GM12878 (cell line): ENCODE data around the gene ESYT3. TPM values are rescaled to one million over a fixed set of nuclear protein-coding genes. Genes with fewer than 3 reads are reported as not detected.

ENCODE experiments used
- ATAC-seq: fragments of 200-7000 bp; cut with Tn5 transposase; 3 replicates; pipeline ENCODE4 v1.9.1; 2020; ENCODE audit warnings: mild to moderate bottlenecking, moderate library complexity
- BruUV-seq: library from RNA; stranded (reverse); fragments of 400-500 nt; replicated peaks from 2 replicates; lab custom pipeline; 2021; lab: Mats Ljungman, UMichigan
- CTCF ChIA-PET: fragments of 300-600 bp; sonication (Branson Sonifier 250); formaldehyde crosslinking; extraction: SDS; loops from one replicate; lab custom pipeline; 2021; ENCODE audit warnings: inconsistent platforms; lab: Yijun Ruan, JAX
- POLR2A ChIA-PET: fragments of 350-600 bp; formaldehyde crosslinking; extraction: SDS; loops from one replicate; lab custom pipeline; 2021; ENCODE audit warnings: inconsistent platforms; lab: Charles Lee
- RAD21 ChIA-PET: fragments of 300-600 bp; sonication (Branson Sonifier 250); formaldehyde crosslinking; loops from one replicate; lab custom pipeline; 2023; ENCODE audit warnings: antibody characterized with exemption; ENCODE audit not compliant: unreplicated experiment; lab: Charles Lee
- SMC1A ChIA-PET: fragments of 300-600 bp; sonication (Branson Sonifier 250); formaldehyde crosslinking; loops from one replicate; lab custom pipeline; 2023; ENCODE audit not compliant: unreplicated experiment, uncharacterized antibody; lab: Charles Lee
- DNase-seq: peaks from one replicate; pipeline ENCODE4 v3.0.0-alpha.2; 2011; ENCODE audit warnings: low read depth, low spot score
- FAIRE-seq: peaks from 3 replicates; lab custom pipeline; 2011; peaks lifted over from hg19 to GRCh38; lab: Jason Lieb, UNC
- H2AFZ ChIP-seq: 2 replicates; pipeline ENCODE4 v1.6.0; 2011; ENCODE audit warnings: low read depth, low read length, control low read depth; ENCODE audit not compliant: control insufficient read depth
- H3K27ac ChIP-seq: 2 replicates; pipeline ENCODE4 v1.5.1; 2011; ENCODE audit warnings: control low read depth; ENCODE audit not compliant: control insufficient read depth, insufficient read depth
- H3K27me3 ChIP-seq, 2 experiments: replicated peaks in 1 of 2; 2 replicates each; pipeline versions ENCODE4 v1.6.0 to v1.6.1; 2011; ENCODE audit warnings: low read length in 1 of 2; ENCODE audit not compliant: control insufficient read depth in 2 of 2, insufficient read depth in 2 of 2
- H3K36me3 ChIP-seq, 2 experiments: 2 replicates each; pipeline ENCODE4 v1.5.1; 2011; ENCODE audit warnings: low read length in 1 of 2; ENCODE audit not compliant: control insufficient read depth in 2 of 2, insufficient read depth in 2 of 2
- H3K4me1 ChIP-seq: 2 replicates; pipeline ENCODE4 v1.6.1; 2011; ENCODE audit warnings: mild to moderate bottlenecking, low read length, moderate library complexity, mixed read lengths; ENCODE audit not compliant: control insufficient read depth, insufficient read depth
- H3K4me2 ChIP-seq: 2 replicates; pipeline ENCODE4 v1.6.0; 2011; ENCODE audit warnings: control low read depth; ENCODE audit not compliant: control insufficient read depth, insufficient read depth
- H3K4me3 ChIP-seq: fragments of 200-600 bp; sonication (generic); 2 replicates; pipeline ENCODE4 v1.5.1; 2016
- H3K79me2 ChIP-seq: 2 replicates; pipeline ENCODE4 v1.6.0; 2011; ENCODE audit warnings: low read length; ENCODE audit not compliant: control insufficient read depth, insufficient read depth
- H3K9ac ChIP-seq: 2 replicates; pipeline ENCODE4 v1.8.0; 2011; ENCODE audit warnings: low read length, control low read depth, mixed read lengths; ENCODE audit not compliant: control insufficient read depth, insufficient read depth
- H3K9me3 ChIP-seq: replicated peaks from 3 replicates; pipeline ENCODE4 v1.5.1; 2011; ENCODE audit warnings: mild to moderate bottlenecking, low read length; ENCODE audit not compliant: control insufficient read depth, insufficient read depth
- H4K20me1 ChIP-seq: 2 replicates; pipeline ENCODE4 v1.6.0; 2011; ENCODE audit not compliant: control insufficient read depth, insufficient read depth
- BRCA1 ChIP-seq: IDR thresholded peaks from 2 replicates; pipeline ENCODE4 v1.6.1; 2011; ENCODE audit warnings: low read depth, low read length, improper control_type of control experiment
- CBX5 ChIP-seq: sonication (generic); IDR thresholded peaks from 2 replicates; pipeline ENCODE4 v1.6.1; 2016; ENCODE audit warnings: low read depth, moderate library complexity, mild to moderate bottlenecking, inconsistent platforms
- CHD2 ChIP-seq: IDR thresholded peaks from 2 replicates; pipeline ENCODE4 v1.6.1; 2011; ENCODE audit warnings: low read depth, low read length, improper control_type of control experiment, borderline replicate concordance
- GABPA ChIP-seq: IDR thresholded peaks from 2 replicates; pipeline ENCODE4 v1.6.1; 2014; ENCODE audit warnings: antibody characterized with exemption, low read depth, mild to moderate bottlenecking, inconsistent platforms
- IKZF1 ChIP-seq: fragments of 450-650 bp; conservative IDR thresholded peaks from 2 replicates; pipeline ENCODE4 v1.6.1; 2017; ENCODE audit warnings: antibody characterized with exemption, mild to moderate bottlenecking
- MAX ChIP-seq: IDR thresholded peaks from 2 replicates; pipeline ENCODE4 v1.6.1; 2012; ENCODE audit warnings: low read depth, low read length, improper control_type of control experiment
- MTA3 ChIP-seq: IDR thresholded peaks from 2 replicates; pipeline ENCODE4 v1.6.1; 2012; ENCODE audit warnings: low read length, inconsistent platforms, borderline replicate concordance
- NBN ChIP-seq: fragments of 450-650 bp; IDR thresholded peaks from 2 replicates; pipeline ENCODE4 v1.6.1; 2016
- POLR2AphosphoS2 ChIP-seq: IDR thresholded peaks from 2 replicates; pipeline ENCODE4 v1.6.1; 2011; ENCODE audit warnings: low read depth, mild to moderate bottlenecking, low read length, improper control_type of control experiment, moderate library complexity
- POLR2AphosphoS5 ChIP-seq: IDR thresholded peaks from 2 replicates; pipeline ENCODE4 v1.6.1; 2011; ENCODE audit warnings: mild to moderate bottlenecking, low read length, inconsistent platforms
- ZBTB11 ChIP-seq: fragments of 450-650 bp; formaldehyde crosslinking; IDR thresholded peaks from 2 replicates; pipeline ENCODE4 v1.5.0; 2022; ENCODE audit warnings: mild to moderate bottlenecking, missing genetic modification characterization
- WGBS: methylation state at CpG from one replicate; pipeline ENCODE4 v1.1.6; 2016; ENCODE audit warnings: low lambda C conversion rate; ENCODE audit not compliant: insufficient replicate concordance, insufficient coverage; ENCODE audit errors: missing lambda C conversion rate; 5-methylcytosine and 5-hydroxymethylcytosine counted together
- in situ Hi-C: fragments of 300-500 bp; cut with MboI; formaldehyde crosslinking; loops from 9 replicates; pipeline ENCODE4 v1.14.3; 2018; ENCODE audit warnings: mixed read lengths
- intact Hi-C: fragments of 100-400 bp; cut with micrococcal nuclease; formaldehyde crosslinking; loops from one replicate; pipeline ENCODE4 v1.14.2; 2022; ENCODE audit not compliant: unreplicated experiment
- polyA plus RNA-seq, 11 experiments: library from polyadenylated mRNA; depleted of rRNA in 4 of 11; unstranded in 6 of 11; stranded (reverse) in 5 of 11; fragments of >200 nt; fragmentation: Nextera tagmentation in 4 of 11; fragmentation: Illumina TruSeq in 1 of 11; extraction: Ambion mirVana in 4 of 11; extraction: Trizol in 1 of 11; gene quantifications; 1 replicate in 1 of 11; 2 replicates in 10 of 11; pipeline versions ENCODE4 v1.2.1 to v1.2.3, GENCODE V29; 2011 to 2016; ENCODE audit warnings: inconsistent platforms in 2 of 11, missing spikeins in 2 of 11, low read depth in 1 of 11
- total RNA-seq, 4 experiments: library from RNA; depleted of rRNA in 3 of 4; stranded (reverse); fragments of >200 nt in 3 of 4; fragmentation: Illumina TruSeq in 1 of 4; extraction: Trizol in 1 of 4; gene quantifications; 2 replicates each; pipeline versions ENCODE4 v1.2.1 to v1.2.3, GENCODE V29; 2013 to 2021
- TF ChIP-seq, protein P1 (sequence below): fragments of 450-650 bp; IDR thresholded peaks from 2 replicates; pipeline ENCODE4 v1.6.1; 2017; ENCODE audit warnings: mild to moderate bottlenecking, moderate library complexity
- TF ChIP-seq, protein P2 (sequence below): fragments of 450-650 bp; IDR thresholded peaks from 2 replicates; pipeline ENCODE4 v1.6.1; 2016; ENCODE audit warnings: mild to moderate bottlenecking, moderate library complexity, borderline replicate concordance

Gene ESYT3
- total and polyA plus RNA-seq, 10 of the 15 experiments (the other 5 are each of a cell fraction or from before 2014, with no cell fraction given): not detected

DNA sequence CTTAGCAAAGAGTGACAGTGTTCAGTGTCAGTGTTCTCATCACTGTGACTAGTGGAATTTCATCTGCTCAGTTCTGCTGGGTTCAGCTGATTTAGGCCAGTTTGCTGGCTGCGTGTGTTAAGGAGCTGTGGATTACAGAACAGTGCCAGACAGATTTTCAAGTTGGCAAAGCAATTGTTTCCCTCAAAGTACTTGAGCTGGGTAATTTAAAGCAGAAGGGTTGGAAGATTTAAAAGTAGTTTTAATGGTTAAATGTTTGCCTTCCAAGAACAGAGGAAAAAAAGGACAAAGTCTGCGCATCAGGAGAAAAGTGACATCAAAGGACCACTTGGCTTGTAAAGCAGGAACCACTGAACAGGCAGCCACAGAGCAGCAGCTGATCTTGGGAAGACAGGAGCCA lies 8.7 kb downstream of the ESYT3 start:
- no peaks in the 10 kb centered on the region for H3K79me2 ChIP-seq
- CTCF ChIA-PET: no interaction called here
- intact Hi-C loops: no loop called here
- RAD21 ChIA-PET: no interaction called here
- H3K4me2 ChIP-seq: no peak overlapping the region
- POLR2A ChIA-PET: no interaction called here
- FAIRE-seq (no peak), DNase-seq (no peak), ATAC-seq (no peak)
- H3K4me3 ChIP-seq: no peak overlapping the region
- WGBS: 81% methylated on average over 2 of the region's 2 CpGs
- no peaks in the 10 kb centered on the region for H3K9me3 ChIP-seq
- BruUV-seq: no TSS peak
- H3K27ac ChIP-seq: no peak overlapping the region
- no peak overlapping the region for H3K9ac ChIP-seq
- H2AFZ ChIP-seq: no peak overlapping the region
- no peaks in the 10 kb centered on the region for H3K36me3 ChIP-seq
- SMC1A ChIA-PET: no interaction called here
- H4K20me1 ChIP-seq: no peaks in the 10 kb centered on the region
- peaks cover 0 to 2% of the 10 kb centered on the region in 2 experiments; a peak in 3 of 4 replicates for H3K27me3 ChIP-seq
- in situ Hi-C loops: no loop called here
- no peaks in the 10 kb centered on the region for H3K4me1 ChIP-seq
- no peak for TF ChIP-seq ZBTB11 (CRISPR knock-in tag)
- TF ChIP-seq POLR2AphosphoS2: no peak
- TF ChIP-seq NBN: no peak
- no peak for TF ChIP-seq MTA3
- no peak for TF ChIP-seq POLR2AphosphoS5
- TF ChIP-seq CBX5: no peak
- TF ChIP-seq, protein P1, sequence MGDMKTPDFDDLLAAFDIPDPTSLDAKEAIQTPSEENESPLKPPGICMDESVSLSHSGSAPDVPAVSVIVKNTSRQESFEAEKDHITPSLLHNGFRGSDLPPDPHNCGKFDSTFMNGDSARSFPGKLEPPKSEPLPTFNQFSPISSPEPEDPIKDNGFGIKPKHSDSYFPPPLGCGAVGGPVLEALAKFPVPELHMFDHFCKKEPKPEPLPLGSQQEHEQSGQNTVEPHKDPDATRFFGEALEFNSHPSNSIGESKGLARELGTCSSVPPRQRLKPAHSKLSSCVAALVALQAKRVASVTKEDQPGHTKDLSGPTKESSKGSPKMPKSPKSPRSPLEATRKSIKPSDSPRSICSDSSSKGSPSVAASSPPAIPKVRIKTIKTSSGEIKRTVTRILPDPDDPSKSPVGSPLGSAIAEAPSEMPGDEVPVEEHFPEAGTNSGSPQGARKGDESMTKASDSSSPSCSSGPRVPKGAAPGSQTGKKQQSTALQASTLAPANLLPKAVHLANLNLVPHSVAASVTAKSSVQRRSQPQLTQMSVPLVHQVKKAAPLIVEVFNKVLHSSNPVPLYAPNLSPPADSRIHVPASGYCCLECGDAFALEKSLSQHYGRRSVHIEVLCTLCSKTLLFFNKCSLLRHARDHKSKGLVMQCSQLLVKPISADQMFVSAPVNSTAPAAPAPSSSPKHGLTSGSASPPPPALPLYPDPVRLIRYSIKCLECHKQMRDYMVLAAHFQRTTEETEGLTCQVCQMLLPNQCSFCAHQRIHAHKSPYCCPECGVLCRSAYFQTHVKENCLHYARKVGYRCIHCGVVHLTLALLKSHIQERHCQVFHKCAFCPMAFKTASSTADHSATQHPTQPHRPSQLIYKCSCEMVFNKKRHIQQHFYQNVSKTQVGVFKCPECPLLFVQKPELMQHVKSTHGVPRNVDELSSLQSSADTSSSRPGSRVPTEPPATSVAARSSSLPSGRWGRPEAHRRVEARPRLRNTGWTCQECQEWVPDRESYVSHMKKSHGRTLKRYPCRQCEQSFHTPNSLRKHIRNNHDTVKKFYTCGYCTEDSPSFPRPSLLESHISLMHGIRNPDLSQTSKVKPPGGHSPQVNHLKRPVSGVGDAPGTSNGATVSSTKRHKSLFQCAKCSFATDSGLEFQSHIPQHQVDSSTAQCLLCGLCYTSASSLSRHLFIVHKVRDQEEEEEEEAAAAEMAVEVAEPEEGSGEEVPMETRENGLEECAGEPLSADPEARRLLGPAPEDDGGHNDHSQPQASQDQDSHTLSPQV: no peak
- TF ChIP-seq CHD2: no peak
- no peak for TF ChIP-seq MAX
- no peak for TF ChIP-seq IKZF1
- TF ChIP-seq BRCA1: no peak
- no peak for TF ChIP-seq GABPA
- TF ChIP-seq, protein P2, sequence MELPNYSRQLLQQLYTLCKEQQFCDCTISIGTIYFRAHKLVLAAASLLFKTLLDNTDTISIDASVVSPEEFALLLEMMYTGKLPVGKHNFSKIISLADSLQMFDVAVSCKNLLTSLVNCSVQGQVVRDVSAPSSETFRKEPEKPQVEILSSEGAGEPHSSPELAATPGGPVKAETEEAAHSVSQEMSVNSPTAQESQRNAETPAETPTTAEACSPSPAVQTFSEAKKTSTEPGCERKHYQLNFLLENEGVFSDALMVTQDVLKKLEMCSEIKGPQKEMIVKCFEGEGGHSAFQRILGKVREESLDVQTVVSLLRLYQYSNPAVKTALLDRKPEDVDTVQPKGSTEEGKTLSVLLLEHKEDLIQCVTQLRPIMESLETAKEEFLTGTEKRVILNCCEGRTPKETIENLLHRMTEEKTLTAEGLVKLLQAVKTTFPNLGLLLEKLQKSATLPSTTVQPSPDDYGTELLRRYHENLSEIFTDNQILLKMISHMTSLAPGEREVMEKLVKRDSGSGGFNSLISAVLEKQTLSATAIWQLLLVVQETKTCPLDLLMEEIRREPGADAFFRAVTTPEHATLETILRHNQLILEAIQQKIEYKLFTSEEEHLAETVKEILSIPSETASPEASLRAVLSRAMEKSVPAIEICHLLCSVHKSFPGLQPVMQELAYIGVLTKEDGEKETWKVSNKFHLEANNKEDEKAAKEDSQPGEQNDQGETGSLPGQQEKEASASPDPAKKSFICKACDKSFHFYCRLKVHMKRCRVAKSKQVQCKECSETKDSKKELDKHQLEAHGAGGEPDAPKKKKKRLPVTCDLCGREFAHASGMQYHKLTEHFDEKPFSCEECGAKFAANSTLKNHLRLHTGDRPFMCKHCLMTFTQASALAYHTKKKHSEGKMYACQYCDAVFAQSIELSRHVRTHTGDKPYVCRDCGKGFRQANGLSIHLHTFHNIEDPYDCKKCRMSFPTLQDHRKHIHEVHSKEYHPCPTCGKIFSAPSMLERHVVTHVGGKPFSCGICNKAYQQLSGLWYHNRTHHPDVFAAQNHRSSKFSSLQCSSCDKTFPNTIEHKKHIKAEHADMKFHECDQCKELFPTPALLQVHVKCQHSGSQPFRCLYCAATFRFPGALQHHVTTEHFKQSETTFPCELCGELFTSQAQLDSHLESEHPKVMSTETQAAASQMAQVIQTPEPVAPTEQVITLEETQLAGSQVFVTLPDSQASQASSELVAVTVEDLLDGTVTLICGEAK: no peak
